Bronchial epithelial cell (primary cell): ENCODE results near the gene RERG. TPM values are rescaled to one million over a fixed set of nuclear protein-coding genes. Genes with fewer than 3 reads are reported as not detected.

Experiments
- DNase-seq: peaks from one replicate; pipeline ENCODE4 v3.0.0-alpha.2; 2010; ENCODE audit warnings: low read depth
- FAIRE-seq: peaks from 2 replicates; lab custom pipeline; 2011; peaks lifted over from hg19 to GRCh38; lab: Jason Lieb, UNC
- H3K27me3 ChIP-seq: 2 replicates; pipeline ENCODE4 v1.5.1; 2011; ENCODE audit warnings: low read length; ENCODE audit not compliant: control insufficient read depth, insufficient read depth
- H3K36me3 ChIP-seq: 2 replicates; pipeline ENCODE4 v1.5.1; 2011; ENCODE audit warnings: low read length; ENCODE audit not compliant: control insufficient read depth, insufficient read depth
- H3K4me3 ChIP-seq: 2 replicates; pipeline ENCODE4 v1.5.1; 2011; ENCODE audit warnings: mild to moderate bottlenecking, low read depth, low read length, control low read depth
- total RNA-seq: library from RNA; depleted of rRNA; stranded (reverse); fragments of >200 nt; gene quantifications from 2 replicates; pipeline ENCODE4 v1.2.1, GENCODE V29; 2014
- TF ChIP-seq, protein P1 (sequence below): IDR thresholded peaks from 2 replicates; pipeline ENCODE4 v1.5.1; 2011; ENCODE audit warnings: mild to moderate bottlenecking, moderate library complexity, low read length, control low read depth, inconsistent platforms; ENCODE audit not compliant: insufficient read depth, severe bottlenecking

The RERG gene
- total RNA-seq, 1 donor from 2014 or later, result 0.53 TPM

DNA sequence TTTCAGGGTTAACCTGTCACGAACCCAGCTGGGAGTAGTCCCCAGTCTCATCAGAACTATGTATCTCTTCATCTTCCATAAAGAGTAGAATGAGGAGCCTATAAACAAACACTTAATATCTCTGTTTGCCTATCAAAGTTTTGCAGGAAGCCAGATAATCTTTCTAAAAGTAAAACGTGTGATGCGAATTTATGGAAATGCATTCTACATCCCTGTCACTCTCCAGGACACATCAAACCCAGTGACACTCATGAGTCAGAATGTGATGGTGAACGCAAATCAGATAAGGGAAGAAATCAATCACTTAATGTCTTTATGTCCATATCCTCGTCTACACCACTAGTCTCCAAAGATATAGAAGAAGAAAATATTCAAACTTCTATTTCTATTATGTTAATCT lies 37.4 kb downstream of the RERG start:
- Histone ChIP-seq H3K36me3 (no peaks in the 10 kb centered on the region), H3K4me3 (no peak overlapping the region), H3K27me3 (no peaks in the 10 kb centered on the region)
- TF ChIP-seq, protein P1, sequence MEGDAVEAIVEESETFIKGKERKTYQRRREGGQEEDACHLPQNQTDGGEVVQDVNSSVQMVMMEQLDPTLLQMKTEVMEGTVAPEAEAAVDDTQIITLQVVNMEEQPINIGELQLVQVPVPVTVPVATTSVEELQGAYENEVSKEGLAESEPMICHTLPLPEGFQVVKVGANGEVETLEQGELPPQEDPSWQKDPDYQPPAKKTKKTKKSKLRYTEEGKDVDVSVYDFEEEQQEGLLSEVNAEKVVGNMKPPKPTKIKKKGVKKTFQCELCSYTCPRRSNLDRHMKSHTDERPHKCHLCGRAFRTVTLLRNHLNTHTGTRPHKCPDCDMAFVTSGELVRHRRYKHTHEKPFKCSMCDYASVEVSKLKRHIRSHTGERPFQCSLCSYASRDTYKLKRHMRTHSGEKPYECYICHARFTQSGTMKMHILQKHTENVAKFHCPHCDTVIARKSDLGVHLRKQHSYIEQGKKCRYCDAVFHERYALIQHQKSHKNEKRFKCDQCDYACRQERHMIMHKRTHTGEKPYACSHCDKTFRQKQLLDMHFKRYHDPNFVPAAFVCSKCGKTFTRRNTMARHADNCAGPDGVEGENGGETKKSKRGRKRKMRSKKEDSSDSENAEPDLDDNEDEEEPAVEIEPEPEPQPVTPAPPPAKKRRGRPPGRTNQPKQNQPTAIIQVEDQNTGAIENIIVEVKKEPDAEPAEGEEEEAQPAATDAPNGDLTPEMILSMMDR, result no peak
- DNase-seq (no peak), FAIRE-seq (no peak)

DNA sequence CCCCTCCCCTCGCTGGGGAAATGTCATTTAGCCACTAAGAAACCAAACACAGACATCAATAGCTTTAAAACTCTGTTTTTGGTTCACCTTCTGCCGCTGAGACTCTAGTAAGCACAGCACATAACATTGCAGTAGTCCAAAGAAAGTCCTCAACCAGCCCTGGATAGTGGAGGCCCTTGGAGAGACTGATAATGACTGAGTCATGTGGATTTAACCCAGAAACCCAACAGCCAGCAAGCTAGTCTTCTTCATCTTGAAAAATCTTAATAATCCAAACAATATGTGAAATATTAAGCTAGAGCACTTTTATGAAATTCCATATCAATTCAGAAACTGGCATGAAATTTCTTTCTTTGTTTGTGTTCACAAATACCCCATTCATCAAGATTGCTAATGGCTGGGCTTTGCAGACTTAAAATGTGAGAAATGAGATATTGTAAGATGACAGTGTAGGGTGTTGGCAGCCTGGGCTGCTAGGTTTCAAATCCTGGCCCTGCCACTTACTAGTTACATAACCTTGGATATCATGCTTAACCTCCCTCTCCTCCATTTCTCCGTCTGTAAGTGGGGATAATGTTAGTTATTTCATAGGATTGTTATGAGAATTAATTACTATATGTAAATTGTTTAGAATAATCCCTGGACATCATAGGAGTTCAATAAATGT lies 40.1 kb downstream of the RERG start:
- Histone ChIP-seq H3K27me3 (no peaks in the 10 kb centered on the region), H3K36me3 (no peaks in the 10 kb centered on the region), H3K4me3 (no peak overlapping the region)
- no peak for FAIRE-seq
- no peak for DNase-seq
- TF ChIP-seq, protein P1, result no peak

DNA sequence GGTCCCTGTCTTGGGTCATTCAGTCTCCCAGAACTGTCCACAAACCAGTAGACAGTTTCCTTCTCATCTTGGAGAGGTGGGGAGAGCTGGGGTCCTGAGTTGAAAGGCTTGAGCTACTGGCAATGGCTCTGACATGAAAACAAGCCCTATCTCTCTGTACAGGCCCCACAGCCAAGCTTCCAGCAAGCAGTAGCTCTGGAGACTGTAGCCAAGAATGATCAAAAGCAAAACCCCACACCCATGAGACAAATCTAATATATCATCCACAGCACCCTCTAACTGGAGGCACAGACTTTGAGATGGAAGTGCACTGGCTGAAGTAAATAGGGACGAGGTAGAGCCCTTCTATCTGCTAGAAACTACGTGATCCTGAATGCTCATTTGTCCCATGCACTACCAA lies 40.9 kb downstream of the RERG start:
- no peaks in the 10 kb centered on the region for H3K36me3 ChIP-seq
- FAIRE-seq, result no peak
- TF ChIP-seq, protein P1, result no peak
- DNase-seq, result no peak
- H3K27me3 ChIP-seq, result no peaks in the 10 kb centered on the region
- H3K4me3 ChIP-seq, result no peak overlapping the region

GRCh38 chr12:15179672-15180071 lies 41.5 kb downstream of the RERG start:
- Histone ChIP-seq H3K27me3 (no peaks in the 10 kb centered on the region), H3K4me3 (no peak overlapping the region), H3K36me3 (no peaks in the 10 kb centered on the region)
- no peak for FAIRE-seq
- TF ChIP-seq, protein P1, result no peak
- no peak for DNase-seq

- Histone ChIP-seq H3K4me3 (no peak overlapping the region), H3K27me3 (no peaks in the 10 kb centered on the region), H3K36me3 (no peaks in the 10 kb centered on the region)
- DNase-seq, result no peak
- no peak for FAIRE-seq
- TF ChIP-seq, protein P1, result no peak
These were observed 48.1 kb downstream of the RERG start for GRCh38 chr12:15173142-15173541.

DNA sequence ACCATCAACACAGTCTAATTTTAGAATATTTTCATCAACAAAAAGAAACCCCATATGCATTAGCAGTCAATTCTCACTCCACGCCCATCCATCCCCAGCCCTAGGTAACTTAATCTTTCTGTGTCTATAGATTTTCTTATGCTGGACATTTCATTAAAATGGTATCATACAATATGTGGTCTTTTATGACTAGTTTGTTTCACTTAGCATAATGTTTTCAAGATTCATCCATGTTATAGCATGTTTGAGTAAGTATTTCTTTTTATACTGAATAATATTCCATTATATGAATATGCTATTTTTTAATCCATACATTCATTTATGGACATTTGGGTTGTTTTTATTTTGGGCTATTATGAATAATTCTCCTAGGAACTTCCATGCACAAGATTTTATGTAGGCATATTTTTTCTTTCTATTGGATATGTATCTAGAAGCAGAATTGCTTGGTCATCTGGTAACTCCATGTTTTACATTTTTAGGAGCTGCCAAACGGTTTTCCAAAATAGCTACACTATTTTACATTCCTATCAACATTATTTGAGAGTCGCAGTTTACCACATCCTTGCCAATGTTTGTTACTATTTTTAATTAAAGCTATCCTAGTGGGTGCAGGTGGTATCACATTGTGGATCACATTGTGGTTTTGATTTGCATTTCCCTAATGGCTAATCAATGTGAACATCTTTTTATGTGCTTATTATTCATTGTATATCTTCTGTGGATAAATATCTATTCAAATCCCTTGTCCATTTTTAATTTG lies 49.0 kb downstream of the RERG start:
- DNase-seq (no peak), FAIRE-seq (no peak)
- Histone ChIP-seq H3K36me3 (no peaks in the 10 kb centered on the region), H3K27me3 (no peaks in the 10 kb centered on the region), H3K4me3 (no peak overlapping the region)
- TF ChIP-seq, protein P1, result no peak
